Gastrocnemius medialis (tissue), 4 donors: ENCODE results near the gene OMA1.

ENCODE experiments used
- POLR2A ChIP-seq, 2 donors: fragments of 450-650 bp; IDR thresholded peaks; one replicate each; pipeline ENCODE4 v1.6.1; 2017; ENCODE audit warnings: antibody characterized with exemption in 2 of 2, mild to moderate bottlenecking in 2 of 2, moderate library complexity in 2 of 2
- TF ChIP-seq, protein P1 (sequence below), 5 experiments: fragments of 450-650 bp in 3 of 5; fragments of 200-600 bp in 2 of 5; sonication (generic) in 2 of 5; IDR thresholded peaks in 4 of 5; conservative IDR thresholded peaks in 1 of 5; 1 replicate in 4 of 5; 2 replicates in 1 of 5; pipeline ENCODE4 v1.5.1; 2016 to 2019; ENCODE audit warnings: antibody characterized with exemption in 5 of 5, mild to moderate bottlenecking in 3 of 5, moderate library complexity in 3 of 5

DNA sequence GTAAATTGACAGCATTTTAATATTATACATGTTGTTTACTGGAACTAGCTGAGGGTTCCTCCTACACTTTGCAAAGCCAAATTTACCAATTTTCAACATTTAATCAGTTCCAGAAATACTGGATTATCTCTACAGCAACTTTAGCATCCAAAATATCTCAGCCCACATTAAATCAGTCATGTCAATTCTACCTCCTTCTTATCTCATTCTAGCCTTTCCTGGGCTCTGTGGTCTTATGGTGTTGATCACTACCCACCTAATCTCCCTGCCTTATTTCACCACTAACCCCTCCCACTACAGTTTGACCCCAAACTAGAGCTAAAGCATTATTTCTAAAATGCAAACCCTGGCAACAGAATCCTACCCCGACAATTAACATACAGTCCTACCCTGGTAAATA, 3.3 kb downstream of the OMA1 start:
- TF ChIP-seq, protein P1, sequence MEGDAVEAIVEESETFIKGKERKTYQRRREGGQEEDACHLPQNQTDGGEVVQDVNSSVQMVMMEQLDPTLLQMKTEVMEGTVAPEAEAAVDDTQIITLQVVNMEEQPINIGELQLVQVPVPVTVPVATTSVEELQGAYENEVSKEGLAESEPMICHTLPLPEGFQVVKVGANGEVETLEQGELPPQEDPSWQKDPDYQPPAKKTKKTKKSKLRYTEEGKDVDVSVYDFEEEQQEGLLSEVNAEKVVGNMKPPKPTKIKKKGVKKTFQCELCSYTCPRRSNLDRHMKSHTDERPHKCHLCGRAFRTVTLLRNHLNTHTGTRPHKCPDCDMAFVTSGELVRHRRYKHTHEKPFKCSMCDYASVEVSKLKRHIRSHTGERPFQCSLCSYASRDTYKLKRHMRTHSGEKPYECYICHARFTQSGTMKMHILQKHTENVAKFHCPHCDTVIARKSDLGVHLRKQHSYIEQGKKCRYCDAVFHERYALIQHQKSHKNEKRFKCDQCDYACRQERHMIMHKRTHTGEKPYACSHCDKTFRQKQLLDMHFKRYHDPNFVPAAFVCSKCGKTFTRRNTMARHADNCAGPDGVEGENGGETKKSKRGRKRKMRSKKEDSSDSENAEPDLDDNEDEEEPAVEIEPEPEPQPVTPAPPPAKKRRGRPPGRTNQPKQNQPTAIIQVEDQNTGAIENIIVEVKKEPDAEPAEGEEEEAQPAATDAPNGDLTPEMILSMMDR (IDR thresholded peaks at IDR 0.05 in 4 of 5, conservative IDR thresholded peaks at IDR 0.05 in 1 of 5) = no peak
- no peak for TF ChIP-seq POLR2A (IDR thresholded peaks at IDR 0.05)
